GM23338 (cell line): ENCODE results near the gene DOK7. TPM values are rescaled to one million over a fixed set of nuclear protein-coding genes. Genes with fewer than 3 reads are reported as not detected.

Experiments used
- ATAC-seq: fragments of 200-7000 bp; cut with Tn5 transposase; 3 replicates; pipeline ENCODE4 v1.9.1; 2020
- DNase-seq: peaks from one replicate; pipeline ENCODE4 v3.0.0-alpha.2; 2015; ENCODE audit warnings: low spot score
- H2AFZ ChIP-seq: fragments of 200-600 bp; sonication (generic); 2 replicates; pipeline ENCODE4 v1.8.0; 2016; ENCODE audit warnings: antibody characterized with exemption, mild to moderate bottlenecking, moderate library complexity
- H3F3A ChIP-seq: fragments of 200-600 bp; sonication (generic); replicated peaks from 2 replicates; pipeline ENCODE4 v1.8.0; 2017; ENCODE audit warnings: antibody characterized with exemption, mixed run types, low read depth
- H3K27ac ChIP-seq: fragments of 200-600 bp; sonication (generic); 2 replicates; pipeline ENCODE4 v1.6.1; 2016; ENCODE audit warnings: low read depth
- H3K27me3 ChIP-seq: fragments of 200-600 bp; sonication (generic); 2 replicates; pipeline ENCODE4 v1.8.0; 2016; ENCODE audit warnings: mild to moderate bottlenecking, mixed run types, moderate library complexity; ENCODE audit not compliant: insufficient read depth
- H3K36me3 ChIP-seq: fragments of 200-600 bp; sonication (generic); 2 replicates; pipeline ENCODE4 v1.8.0; 2016; ENCODE audit warnings: mild to moderate bottlenecking; ENCODE audit not compliant: insufficient read depth
- H3K4me1 ChIP-seq: fragments of 200-600 bp; sonication (generic); 2 replicates; pipeline ENCODE4 v1.8.0; 2016; ENCODE audit warnings: mild to moderate bottlenecking, moderate library complexity; ENCODE audit not compliant: insufficient read depth
- H3K4me2 ChIP-seq: fragments of 200-600 bp; sonication (generic); 2 replicates; pipeline ENCODE4 v1.7.1; 2017; ENCODE audit warnings: mixed run types
- H3K4me3 ChIP-seq: fragments of 200-600 bp; sonication (generic); 2 replicates; pipeline ENCODE4 v1.6.1; 2016; ENCODE audit warnings: mixed run types
- H3K79me2 ChIP-seq: fragments of 200-600 bp; sonication (generic); replicated peaks from 2 replicates; pipeline ENCODE4 v1.8.0; 2017; ENCODE audit warnings: mild to moderate bottlenecking; ENCODE audit not compliant: insufficient read depth
- H3K9me2 ChIP-seq: fragments of 200-600 bp; sonication (generic); 2 replicates; pipeline ENCODE4 v1.8.0; 2017; ENCODE audit not compliant: insufficient read depth
- H4K20me1 ChIP-seq: fragments of 200-600 bp; sonication (generic); replicated peaks from 2 replicates; pipeline ENCODE4 v1.8.0; 2017; ENCODE audit warnings: mild to moderate bottlenecking; ENCODE audit not compliant: insufficient read depth
- H3K27ac Mint-ChIP-seq: 2 replicates; pipeline ENCODE4 v1.8.0; 2020; ENCODE audit warnings: inconsistent platforms, mild to moderate bottlenecking, moderate library complexity, mixed read lengths
- H3K27me3 Mint-ChIP-seq: 3 replicates; pipeline ENCODE4 v1.8.0; 2022; ENCODE audit warnings: low read depth, mild to moderate bottlenecking, moderate library complexity, mixed read lengths, inconsistent platforms; ENCODE audit not compliant: insufficient read depth, poor library complexity
- H3K36me3 Mint-ChIP-seq: 3 replicates; pipeline ENCODE4 v1.8.0; 2021; ENCODE audit warnings: low read depth, mild to moderate bottlenecking, inconsistent platforms, moderate library complexity, mixed read lengths
- H3K4me1 Mint-ChIP-seq: 3 replicates; pipeline ENCODE4 v1.8.0; 2020; ENCODE audit warnings: mild to moderate bottlenecking, inconsistent platforms, mixed read lengths
- H3K4me3 Mint-ChIP-seq: 3 replicates; pipeline ENCODE4 v1.8.0; 2021; ENCODE audit warnings: moderate library complexity, mild to moderate bottlenecking, inconsistent platforms, mixed read lengths
- H3K9me3 Mint-ChIP-seq: 3 replicates; pipeline ENCODE4 v1.8.0; 2020; ENCODE audit warnings: moderate library complexity, mild to moderate bottlenecking, inconsistent platforms, mixed read lengths
- EZH2 ChIP-seq: fragments of 200-600 bp; sonication (generic); IDR thresholded peaks from one replicate; pipeline ENCODE4 v1.8.0; 2017; ENCODE audit warnings: antibody characterized with exemption, mild to moderate bottlenecking, low read depth; ENCODE audit not compliant: unreplicated experiment
- EZH2phosphoT487 ChIP-seq: fragments of 200-600 bp; sonication (generic); IDR thresholded peaks from one replicate; pipeline ENCODE4 v1.8.1; 2018; ENCODE audit warnings: antibody characterized with exemption; ENCODE audit not compliant: unreplicated experiment
- JUNB ChIP-seq: IDR thresholded peaks from one replicate; pipeline ENCODE4 v1.6.1; 2016; ENCODE audit warnings: antibody characterized with exemption; ENCODE audit not compliant: unreplicated experiment
- NANOG ChIP-seq: IDR thresholded peaks from 2 replicates; pipeline ENCODE4 v1.6.1; 2016; ENCODE audit warnings: antibody characterized with exemption, borderline replicate concordance
- POLR2AphosphoS5 ChIP-seq: IDR thresholded peaks from 2 replicates; pipeline ENCODE4 v1.6.1; 2016; ENCODE audit warnings: antibody characterized with exemption, low read depth
- STAT1 ChIP-seq: IDR thresholded peaks from one replicate; pipeline ENCODE4 v1.6.1; 2016; ENCODE audit warnings: antibody characterized with exemption; ENCODE audit not compliant: unreplicated experiment
- ZNF114 ChIP-seq: fragments of 250-450 bp; sonication (Bioruptor Pico); IDR thresholded peaks from 2 replicates; pipeline ENCODE4 v1.5.0; 2020; ENCODE audit warnings: mild to moderate bottlenecking, moderate library complexity
- polyA plus RNA-seq: library from polyadenylated mRNA; unstranded; fragments of >200 nt; fragmentation: Nextera tagmentation; extraction: Ambion mirVana; gene quantifications from 2 replicates; pipeline ENCODE4 v1.2.1, GENCODE V29; 2016
- total RNA-seq: library from RNA; depleted of rRNA; stranded (reverse); fragments of >200 nt; shearing (Covaris generic); gene quantifications from 2 replicates; pipeline ENCODE4 v1.2.3, GENCODE V29; 2014
- TF ChIP-seq, protein P1 (sequence below), 2 experiments: fragments of 200-600 bp in 1 of 2; sonication (generic) in 1 of 2; conservative IDR thresholded peaks; 2 replicates each; pipeline versions ENCODE4 v1.5.1 to v1.6.1; 2016 to 2017; ENCODE audit warnings: antibody characterized with exemption in 2 of 2, low read depth in 2 of 2, mild to moderate bottlenecking in 2 of 2, moderate library complexity in 1 of 2
- TF ChIP-seq, protein P2 (sequence below): fragments of 250-450 bp; sonication (Bioruptor Pico); IDR thresholded peaks from 2 replicates; pipeline ENCODE4 v1.5.0; 2020; ENCODE audit warnings: mild to moderate bottlenecking, moderate library complexity
- TF ChIP-seq, protein P3 (sequence below): IDR thresholded peaks from 2 replicates; pipeline ENCODE4 v1.6.1; 2016; ENCODE audit warnings: antibody characterized with exemption

The DOK7 gene
- total and polyA plus RNA-seq, 2 experiments from 2014 or later, result 0.34 to 0.52 TPM

DNA sequence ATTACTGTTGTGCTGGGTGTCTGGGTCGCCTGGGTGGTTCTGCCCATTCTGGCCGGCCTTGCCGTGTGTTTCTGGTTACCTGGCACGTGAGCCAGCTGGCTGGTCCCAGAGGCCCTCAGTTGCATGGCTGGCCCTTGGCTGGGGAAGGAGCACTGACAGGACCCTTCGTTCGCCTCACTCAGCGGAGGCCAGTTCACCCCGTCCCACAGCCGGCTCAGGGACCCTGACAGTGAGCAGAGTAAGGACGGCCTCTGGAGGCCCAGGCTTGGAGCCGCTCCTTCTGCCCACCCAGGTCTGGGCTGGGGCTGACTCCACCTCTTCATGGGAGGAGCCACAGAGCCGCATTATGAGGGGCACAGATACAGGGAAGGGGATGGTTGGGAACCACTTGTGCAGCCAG lies 41.6 kb upstream of the DOK7 start:
- Mint-ChIP-seq H3K4me1 (peaks cover 4% of the 10 kb centered on the region; the same call in 1 of the 3 replicates), H3K36me3 (no peaks in the 10 kb centered on the region), H3K4me3 (no peak overlapping the region), H3K9me3 (no peaks in the 10 kb centered on the region), H3K27me3 (peaks cover 19% of the 10 kb centered on the region), H3K27ac (no peak overlapping the region)
- Histone ChIP-seq H3K27me3 (no peaks in the 10 kb centered on the region), H4K20me1 (no peaks in the 10 kb centered on the region), H3F3A (no peaks in the 10 kb centered on the region), H3K4me3 (no peak overlapping the region), H3K9me2 (no peaks in the 10 kb centered on the region), H2AFZ (no peak overlapping the region), H3K4me2 (no peak overlapping the region), H3K36me3 (no peaks in the 10 kb centered on the region), H3K27ac (no peak overlapping the region), H3K4me1 (no peaks in the 10 kb centered on the region), H3K79me2 (no peaks in the 10 kb centered on the region)
- TF ChIP-seq, protein P1, sequence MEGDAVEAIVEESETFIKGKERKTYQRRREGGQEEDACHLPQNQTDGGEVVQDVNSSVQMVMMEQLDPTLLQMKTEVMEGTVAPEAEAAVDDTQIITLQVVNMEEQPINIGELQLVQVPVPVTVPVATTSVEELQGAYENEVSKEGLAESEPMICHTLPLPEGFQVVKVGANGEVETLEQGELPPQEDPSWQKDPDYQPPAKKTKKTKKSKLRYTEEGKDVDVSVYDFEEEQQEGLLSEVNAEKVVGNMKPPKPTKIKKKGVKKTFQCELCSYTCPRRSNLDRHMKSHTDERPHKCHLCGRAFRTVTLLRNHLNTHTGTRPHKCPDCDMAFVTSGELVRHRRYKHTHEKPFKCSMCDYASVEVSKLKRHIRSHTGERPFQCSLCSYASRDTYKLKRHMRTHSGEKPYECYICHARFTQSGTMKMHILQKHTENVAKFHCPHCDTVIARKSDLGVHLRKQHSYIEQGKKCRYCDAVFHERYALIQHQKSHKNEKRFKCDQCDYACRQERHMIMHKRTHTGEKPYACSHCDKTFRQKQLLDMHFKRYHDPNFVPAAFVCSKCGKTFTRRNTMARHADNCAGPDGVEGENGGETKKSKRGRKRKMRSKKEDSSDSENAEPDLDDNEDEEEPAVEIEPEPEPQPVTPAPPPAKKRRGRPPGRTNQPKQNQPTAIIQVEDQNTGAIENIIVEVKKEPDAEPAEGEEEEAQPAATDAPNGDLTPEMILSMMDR (conservative IDR thresholded peaks at IDR 0.05; ENCODE audit: low read depth in 2 of 2), result peak in 1 of 2 experiments; percentile 12; a peak in 1 of 4 replicates
- TF ChIP-seq NANOG, result no peak
- peak; percentile 83 for ATAC-seq
- DNase-seq, result no peak

DNA sequence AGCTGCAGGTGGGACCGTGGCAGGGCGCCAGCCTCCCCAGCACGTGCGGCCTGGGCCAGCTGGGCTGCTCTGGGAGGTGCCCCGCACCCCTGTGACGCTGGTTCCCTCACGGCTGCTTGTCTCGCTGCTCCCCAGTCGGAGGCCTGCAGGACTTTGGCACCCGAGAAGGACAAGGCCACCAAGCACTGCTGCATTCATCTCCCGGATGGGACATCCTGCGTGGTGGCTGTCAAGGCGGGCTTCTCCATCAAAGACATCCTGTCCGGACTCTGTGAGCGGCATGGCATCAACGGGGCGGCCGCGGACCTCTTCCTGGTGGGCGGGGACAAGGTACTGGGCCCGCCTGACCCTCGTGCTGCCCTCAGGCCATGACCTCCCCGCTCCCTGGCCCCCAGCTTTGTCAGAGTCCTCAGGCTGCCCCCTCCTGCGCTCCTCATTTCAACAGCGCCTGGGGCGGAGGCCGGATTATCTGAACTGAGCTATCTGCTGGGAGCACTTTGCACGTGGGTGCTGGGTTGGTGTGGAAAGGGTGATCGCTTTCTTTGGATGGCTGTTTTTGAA lies 40.8 kb upstream of the DOK7 start:
- Histone ChIP-seq H3K27me3 (no peaks in the 10 kb centered on the region), H3K36me3 (no peaks in the 10 kb centered on the region), H2AFZ (no peak overlapping the region), H3K27ac (no peak overlapping the region), H3K4me1 (no peaks in the 10 kb centered on the region), H3K4me3 (no peak overlapping the region), H4K20me1 (no peaks in the 10 kb centered on the region), H3F3A (no peaks in the 10 kb centered on the region), H3K9me2 (no peaks in the 10 kb centered on the region), H3K4me2 (no peak overlapping the region), H3K79me2 (no peaks in the 10 kb centered on the region)
- ATAC-seq (no peak), DNase-seq (no peak)
- peaks cover 4% of the 10 kb centered on the region; the same call in 1 of the 3 replicates for H3K4me1 Mint-ChIP-seq
- no peak overlapping the region for H3K27ac Mint-ChIP-seq
- H3K9me3 Mint-ChIP-seq, result no peaks in the 10 kb centered on the region
- H3K4me3 Mint-ChIP-seq, result no peak overlapping the region; the same call in 2 of the 3 replicates
- H3K27me3 Mint-ChIP-seq, result peaks cover 19% of the 10 kb centered on the region
- H3K36me3 Mint-ChIP-seq, result no peaks in the 10 kb centered on the region
- TF ChIP-seq NANOG (no peak), STAT1 (no peak), EZH2phosphoT487 (no peak), EZH2 (no peak), ZNF114 (CRISPR knock-in tag) (no peak), JUNB (no peak), POLR2AphosphoS5 (no peak)
- TF ChIP-seq, protein P2, sequence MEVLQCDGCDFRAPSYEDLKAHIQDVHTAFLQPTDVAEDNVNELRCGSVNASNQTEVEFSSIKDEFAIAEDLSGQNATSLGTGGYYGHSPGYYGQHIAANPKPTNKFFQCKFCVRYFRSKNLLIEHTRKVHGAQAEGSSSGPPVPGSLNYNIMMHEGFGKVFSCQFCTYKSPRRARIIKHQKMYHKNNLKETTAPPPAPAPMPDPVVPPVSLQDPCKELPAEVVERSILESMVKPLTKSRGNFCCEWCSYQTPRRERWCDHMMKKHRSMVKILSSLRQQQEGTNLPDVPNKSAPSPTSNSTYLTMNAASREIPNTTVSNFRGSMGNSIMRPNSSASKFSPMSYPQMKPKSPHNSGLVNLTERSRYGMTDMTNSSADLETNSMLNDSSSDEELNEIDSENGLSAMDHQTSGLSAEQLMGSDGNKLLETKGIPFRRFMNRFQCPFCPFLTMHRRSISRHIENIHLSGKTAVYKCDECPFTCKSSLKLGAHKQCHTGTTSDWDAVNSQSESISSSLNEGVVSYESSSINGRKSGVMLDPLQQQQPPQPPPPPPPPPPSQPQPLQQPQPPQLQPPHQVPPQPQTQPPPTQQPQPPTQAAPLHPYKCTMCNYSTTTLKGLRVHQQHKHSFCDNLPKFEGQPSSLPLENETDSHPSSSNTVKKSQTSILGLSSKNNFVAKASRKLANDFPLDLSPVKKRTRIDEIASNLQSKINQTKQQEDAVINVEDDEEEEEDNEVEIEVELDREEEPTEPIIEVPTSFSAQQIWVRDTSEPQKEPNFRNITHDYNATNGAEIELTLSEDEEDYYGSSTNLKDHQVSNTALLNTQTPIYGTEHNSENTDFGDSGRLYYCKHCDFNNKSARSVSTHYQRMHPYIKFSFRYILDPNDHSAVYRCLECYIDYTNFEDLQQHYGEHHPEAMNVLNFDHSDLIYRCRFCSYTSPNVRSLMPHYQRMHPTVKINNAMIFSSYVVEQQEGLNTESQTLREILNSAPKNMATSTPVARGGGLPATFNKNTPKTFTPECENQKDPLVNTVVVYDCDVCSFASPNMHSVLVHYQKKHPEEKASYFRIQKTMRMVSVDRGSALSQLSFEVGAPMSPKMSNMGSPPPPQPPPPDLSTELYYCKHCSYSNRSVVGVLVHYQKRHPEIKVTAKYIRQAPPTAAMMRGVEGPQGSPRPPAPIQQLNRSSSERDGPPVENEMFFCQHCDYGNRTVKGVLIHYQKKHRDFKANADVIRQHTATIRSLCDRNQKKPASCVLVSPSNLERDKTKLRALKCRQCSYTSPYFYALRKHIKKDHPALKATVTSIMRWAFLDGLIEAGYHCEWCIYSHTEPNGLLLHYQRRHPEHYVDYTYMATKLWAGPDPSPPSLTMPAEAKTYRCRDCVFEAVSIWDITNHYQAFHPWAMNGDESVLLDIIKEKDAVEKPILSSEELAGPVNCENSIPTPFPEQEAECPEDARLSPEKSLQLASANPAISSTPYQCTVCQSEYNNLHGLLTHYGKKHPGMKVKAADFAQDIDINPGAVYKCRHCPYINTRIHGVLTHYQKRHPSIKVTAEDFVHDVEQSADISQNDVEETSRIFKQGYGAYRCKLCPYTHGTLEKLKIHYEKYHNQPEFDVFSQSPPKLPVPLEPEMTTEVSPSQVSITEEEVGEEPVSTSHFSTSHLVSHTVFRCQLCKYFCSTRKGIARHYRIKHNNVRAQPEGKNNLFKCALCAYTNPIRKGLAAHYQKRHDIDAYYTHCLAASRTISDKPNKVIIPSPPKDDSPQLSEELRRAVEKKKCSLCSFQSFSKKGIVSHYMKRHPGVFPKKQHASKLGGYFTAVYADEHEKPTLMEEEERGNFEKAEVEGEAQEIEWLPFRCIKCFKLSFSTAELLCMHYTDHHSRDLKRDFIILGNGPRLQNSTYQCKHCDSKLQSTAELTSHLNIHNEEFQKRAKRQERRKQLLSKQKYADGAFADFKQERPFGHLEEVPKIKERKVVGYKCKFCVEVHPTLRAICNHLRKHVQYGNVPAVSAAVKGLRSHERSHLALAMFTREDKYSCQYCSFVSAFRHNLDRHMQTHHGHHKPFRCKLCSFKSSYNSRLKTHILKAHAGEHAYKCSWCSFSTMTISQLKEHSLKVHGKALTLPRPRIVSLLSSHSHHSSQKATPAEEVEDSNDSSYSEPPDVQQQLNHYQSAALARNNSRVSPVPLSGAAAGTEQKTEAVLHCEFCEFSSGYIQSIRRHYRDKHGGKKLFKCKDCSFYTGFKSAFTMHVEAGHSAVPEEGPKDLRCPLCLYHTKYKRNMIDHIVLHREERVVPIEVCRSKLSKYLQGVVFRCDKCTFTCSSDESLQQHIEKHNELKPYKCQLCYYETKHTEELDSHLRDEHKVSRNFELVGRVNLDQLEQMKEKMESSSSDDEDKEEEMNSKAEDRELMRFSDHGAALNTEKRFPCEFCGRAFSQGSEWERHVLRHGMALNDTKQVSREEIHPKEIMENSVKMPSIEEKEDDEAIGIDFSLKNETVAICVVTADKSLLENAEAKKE, result no peak
- TF ChIP-seq, protein P1 (conservative IDR thresholded peaks at IDR 0.05; ENCODE audit: low read depth in 2 of 2), result no peak
- TF ChIP-seq, protein P3, sequence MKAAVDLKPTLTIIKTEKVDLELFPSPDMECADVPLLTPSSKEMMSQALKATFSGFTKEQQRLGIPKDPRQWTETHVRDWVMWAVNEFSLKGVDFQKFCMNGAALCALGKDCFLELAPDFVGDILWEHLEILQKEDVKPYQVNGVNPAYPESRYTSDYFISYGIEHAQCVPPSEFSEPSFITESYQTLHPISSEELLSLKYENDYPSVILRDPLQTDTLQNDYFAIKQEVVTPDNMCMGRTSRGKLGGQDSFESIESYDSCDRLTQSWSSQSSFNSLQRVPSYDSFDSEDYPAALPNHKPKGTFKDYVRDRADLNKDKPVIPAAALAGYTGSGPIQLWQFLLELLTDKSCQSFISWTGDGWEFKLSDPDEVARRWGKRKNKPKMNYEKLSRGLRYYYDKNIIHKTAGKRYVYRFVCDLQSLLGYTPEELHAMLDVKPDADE, result no peak
